Measurements from ENCODE around the gene GPD2. TPM values are rescaled to one million over a fixed set of nuclear protein-coding genes. Genes with fewer than 3 reads are reported as not detected.

Gene GPD2
- polyA plus RNA-seq, 1 donor from 2014 or later, result 3.5 TPM

DNA sequence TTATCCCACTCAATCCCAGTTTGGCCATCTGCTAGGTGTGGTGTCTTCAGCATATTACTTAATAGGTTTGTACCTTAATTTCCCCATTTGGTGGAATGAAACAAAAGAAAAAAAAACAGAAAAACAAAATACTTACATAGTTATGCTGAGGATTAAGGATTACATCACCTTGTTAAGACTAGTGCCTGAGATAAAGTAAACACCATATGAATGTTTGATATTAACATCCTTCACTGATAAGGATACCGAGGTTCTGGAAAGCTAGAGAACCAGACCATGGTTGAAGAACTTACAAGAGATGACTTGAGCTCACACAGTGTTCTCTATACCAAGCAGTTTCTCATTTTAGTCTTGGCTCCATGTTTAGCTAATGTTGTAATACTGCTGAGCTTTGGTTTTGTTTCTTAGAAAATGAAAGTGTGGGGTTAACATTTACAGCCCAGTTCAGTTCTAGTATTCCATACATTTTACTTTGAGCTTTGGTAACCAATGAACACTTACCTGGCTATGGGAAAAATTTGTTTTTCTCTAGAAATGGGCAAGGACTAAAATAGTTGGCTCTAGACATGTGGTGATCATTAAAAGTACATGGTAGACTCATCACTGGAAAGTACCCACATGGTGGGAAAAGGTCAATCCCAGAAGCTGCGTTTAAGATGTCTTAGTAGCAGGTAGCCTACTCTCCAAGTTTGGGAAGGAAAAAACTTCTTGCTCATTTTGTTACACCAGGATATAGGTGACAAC lies 5.8 kb upstream of the GPD2 start:
- Histone ChIP-seq H3K79me2 (replicated peaks; ENCODE audit: insufficient read depth, low read length) (no peaks in the 10 kb centered on the region), H4K20me1 (ENCODE audit: insufficient read depth) (no peaks in the 10 kb centered on the region), H3K4me3 (ENCODE audit: low read length) (no peak overlapping the region), H3K9me3 (ENCODE audit: low read length) (no peaks in the 10 kb centered on the region), H3K9me2 (ENCODE audit: insufficient read depth, low read length) (no peaks in the 10 kb centered on the region), H3K9ac (ENCODE audit: low read length) (no peak overlapping the region), H3K4me2 (ENCODE audit: low read length) (no peak overlapping the region), H3F3A (ENCODE audit: insufficient read depth, low read length, poor library complexity, severe bottlenecking) (no peaks in the 10 kb centered on the region), H3K27ac (ENCODE audit: low read length) (no peak overlapping the region), H3K27me3 (ENCODE audit: insufficient read depth, low read depth, low read length) (peaks cover 3% of the 10 kb centered on the region), H3K36me3 (ENCODE audit: insufficient read depth, low read length) (no peaks in the 10 kb centered on the region), H2AFZ (ENCODE audit: low read depth, low read length) (no peak overlapping the region)
- TF ChIP-seq SMC3 (conservative IDR thresholded peaks at IDR 0.05; ENCODE audit: poor library complexity) (no peak), EP300 (conservative IDR thresholded peaks at IDR 0.05; ENCODE audit: poor library complexity, severe bottlenecking) (no peak), EZH2 (IDR thresholded peaks at IDR 0.05; ENCODE audit: borderline replicate concordance, insufficient read depth, low read length, poor library complexity, severe bottlenecking) (no peak), TAF1 (IDR thresholded peaks at IDR 0.05; ENCODE audit: low read depth) (no peak), RAD21 (conservative IDR thresholded peaks at IDR 0.05) (no peak), POLR2AphosphoS5 (IDR thresholded peaks at IDR 0.05) (no peak), MXI1 (conservative IDR thresholded peaks at IDR 0.05; ENCODE audit: poor library complexity, severe bottlenecking) (no peak)
- TF ChIP-seq, protein P1, sequence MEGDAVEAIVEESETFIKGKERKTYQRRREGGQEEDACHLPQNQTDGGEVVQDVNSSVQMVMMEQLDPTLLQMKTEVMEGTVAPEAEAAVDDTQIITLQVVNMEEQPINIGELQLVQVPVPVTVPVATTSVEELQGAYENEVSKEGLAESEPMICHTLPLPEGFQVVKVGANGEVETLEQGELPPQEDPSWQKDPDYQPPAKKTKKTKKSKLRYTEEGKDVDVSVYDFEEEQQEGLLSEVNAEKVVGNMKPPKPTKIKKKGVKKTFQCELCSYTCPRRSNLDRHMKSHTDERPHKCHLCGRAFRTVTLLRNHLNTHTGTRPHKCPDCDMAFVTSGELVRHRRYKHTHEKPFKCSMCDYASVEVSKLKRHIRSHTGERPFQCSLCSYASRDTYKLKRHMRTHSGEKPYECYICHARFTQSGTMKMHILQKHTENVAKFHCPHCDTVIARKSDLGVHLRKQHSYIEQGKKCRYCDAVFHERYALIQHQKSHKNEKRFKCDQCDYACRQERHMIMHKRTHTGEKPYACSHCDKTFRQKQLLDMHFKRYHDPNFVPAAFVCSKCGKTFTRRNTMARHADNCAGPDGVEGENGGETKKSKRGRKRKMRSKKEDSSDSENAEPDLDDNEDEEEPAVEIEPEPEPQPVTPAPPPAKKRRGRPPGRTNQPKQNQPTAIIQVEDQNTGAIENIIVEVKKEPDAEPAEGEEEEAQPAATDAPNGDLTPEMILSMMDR (IDR thresholded peaks at IDR 0.05; ENCODE audit: poor library complexity, severe bottlenecking), result no peak
- TF ChIP-seq, protein P2, sequence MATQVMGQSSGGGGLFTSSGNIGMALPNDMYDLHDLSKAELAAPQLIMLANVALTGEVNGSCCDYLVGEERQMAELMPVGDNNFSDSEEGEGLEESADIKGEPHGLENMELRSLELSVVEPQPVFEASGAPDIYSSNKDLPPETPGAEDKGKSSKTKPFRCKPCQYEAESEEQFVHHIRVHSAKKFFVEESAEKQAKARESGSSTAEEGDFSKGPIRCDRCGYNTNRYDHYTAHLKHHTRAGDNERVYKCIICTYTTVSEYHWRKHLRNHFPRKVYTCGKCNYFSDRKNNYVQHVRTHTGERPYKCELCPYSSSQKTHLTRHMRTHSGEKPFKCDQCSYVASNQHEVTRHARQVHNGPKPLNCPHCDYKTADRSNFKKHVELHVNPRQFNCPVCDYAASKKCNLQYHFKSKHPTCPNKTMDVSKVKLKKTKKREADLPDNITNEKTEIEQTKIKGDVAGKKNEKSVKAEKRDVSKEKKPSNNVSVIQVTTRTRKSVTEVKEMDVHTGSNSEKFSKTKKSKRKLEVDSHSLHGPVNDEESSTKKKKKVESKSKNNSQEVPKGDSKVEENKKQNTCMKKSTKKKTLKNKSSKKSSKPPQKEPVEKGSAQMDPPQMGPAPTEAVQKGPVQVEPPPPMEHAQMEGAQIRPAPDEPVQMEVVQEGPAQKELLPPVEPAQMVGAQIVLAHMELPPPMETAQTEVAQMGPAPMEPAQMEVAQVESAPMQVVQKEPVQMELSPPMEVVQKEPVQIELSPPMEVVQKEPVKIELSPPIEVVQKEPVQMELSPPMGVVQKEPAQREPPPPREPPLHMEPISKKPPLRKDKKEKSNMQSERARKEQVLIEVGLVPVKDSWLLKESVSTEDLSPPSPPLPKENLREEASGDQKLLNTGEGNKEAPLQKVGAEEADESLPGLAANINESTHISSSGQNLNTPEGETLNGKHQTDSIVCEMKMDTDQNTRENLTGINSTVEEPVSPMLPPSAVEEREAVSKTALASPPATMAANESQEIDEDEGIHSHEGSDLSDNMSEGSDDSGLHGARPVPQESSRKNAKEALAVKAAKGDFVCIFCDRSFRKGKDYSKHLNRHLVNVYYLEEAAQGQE (IDR thresholded peaks at IDR 0.05; ENCODE audit: borderline replicate concordance), result no peak

DNA sequence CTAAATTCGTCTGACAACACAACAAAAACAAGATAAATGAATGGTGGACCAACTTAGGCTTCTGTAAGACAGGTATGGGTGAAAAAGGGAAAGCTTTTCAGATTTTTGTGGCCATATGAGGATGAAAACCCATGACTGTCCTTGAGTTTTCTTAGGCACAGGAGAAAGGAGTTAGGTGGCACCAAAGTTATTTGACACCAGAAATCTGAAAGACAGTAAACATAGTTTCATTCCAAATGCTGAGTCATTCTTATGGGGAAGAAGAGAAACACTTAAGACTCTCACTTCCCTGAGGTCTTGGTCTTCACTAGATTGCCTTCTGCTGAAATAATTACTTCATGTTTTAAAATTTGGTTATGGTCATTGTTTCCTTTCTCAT lies 5.2 kb upstream of the GPD2 start:
- Histone ChIP-seq H3F3A (ENCODE audit: insufficient read depth, low read length, poor library complexity, severe bottlenecking) (no peaks in the 10 kb centered on the region), H3K4me2 (ENCODE audit: low read length) (no peak overlapping the region), H4K20me1 (ENCODE audit: insufficient read depth) (no peaks in the 10 kb centered on the region), H3K4me3 (ENCODE audit: low read length) (no peak overlapping the region), H3K9me3 (ENCODE audit: low read length) (no peaks in the 10 kb centered on the region), H3K9ac (ENCODE audit: low read length) (no peak overlapping the region), H3K9me2 (ENCODE audit: insufficient read depth, low read length) (no peaks in the 10 kb centered on the region), H2AFZ (ENCODE audit: low read depth, low read length) (no peak overlapping the region), H3K27ac (ENCODE audit: low read length) (no peak overlapping the region), H3K79me2 (replicated peaks; ENCODE audit: insufficient read depth, low read length) (no peaks in the 10 kb centered on the region), H3K27me3 (ENCODE audit: insufficient read depth, low read depth, low read length) (peaks cover 9% of the 10 kb centered on the region), H3K36me3 (ENCODE audit: insufficient read depth, low read length) (no peaks in the 10 kb centered on the region)
- TF ChIP-seq, protein P2 (IDR thresholded peaks at IDR 0.05; ENCODE audit: borderline replicate concordance), result no peak
- TF ChIP-seq POLR2AphosphoS5 (IDR thresholded peaks at IDR 0.05) (no peak), SMC3 (conservative IDR thresholded peaks at IDR 0.05; ENCODE audit: poor library complexity) (no peak)
